Measurements from ENCODE around the gene TACC2.

Gene TACC2

GRCh38 chr10:122168101-122168500 lies 179.1 kb downstream of the TACC2 start:
- DNase-seq (ENCODE audit: low spot score): no peak

- no peak for DNase-seq (ENCODE audit: low spot score)
Measured at GRCh38 chr10:122168598-122169394, 179.8 kb downstream of the TACC2 start.

- DNase-seq (ENCODE audit: low spot score): no peak
Measured at GRCh38 chr10:122170802-122171201, 181.8 kb downstream of the TACC2 start.

GRCh38 chr10:122171302-122172075 lies 182.5 kb downstream of the TACC2 start:
- no peak for DNase-seq (ENCODE audit: low spot score)

GRCh38 chr10:122172361-122173008 lies 183.5 kb downstream of the TACC2 start:
- DNase-seq (ENCODE audit: low spot score): no peak

DNA sequence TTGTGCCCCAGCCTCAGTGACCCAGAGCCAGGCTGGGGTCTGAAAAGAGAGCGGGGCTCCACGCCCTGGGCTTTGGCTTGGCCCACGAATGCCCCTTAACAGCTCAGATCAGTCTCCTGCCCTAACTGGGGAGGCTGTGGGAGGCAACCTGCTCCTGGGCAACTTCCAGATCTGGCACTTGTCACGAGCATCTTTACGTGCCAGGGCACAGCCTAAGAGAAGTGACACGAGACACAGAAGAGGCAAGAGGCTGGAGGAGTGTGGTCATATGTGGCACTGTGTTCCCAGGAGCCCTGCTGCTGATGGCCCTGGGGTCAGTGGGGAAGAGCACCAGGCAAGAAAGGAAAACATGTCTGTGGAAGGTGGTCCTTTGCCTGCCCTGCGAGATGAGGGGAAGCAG lies 184.4 kb downstream of the TACC2 start:
- DNase-seq (ENCODE audit: low spot score): no peak

DNA sequence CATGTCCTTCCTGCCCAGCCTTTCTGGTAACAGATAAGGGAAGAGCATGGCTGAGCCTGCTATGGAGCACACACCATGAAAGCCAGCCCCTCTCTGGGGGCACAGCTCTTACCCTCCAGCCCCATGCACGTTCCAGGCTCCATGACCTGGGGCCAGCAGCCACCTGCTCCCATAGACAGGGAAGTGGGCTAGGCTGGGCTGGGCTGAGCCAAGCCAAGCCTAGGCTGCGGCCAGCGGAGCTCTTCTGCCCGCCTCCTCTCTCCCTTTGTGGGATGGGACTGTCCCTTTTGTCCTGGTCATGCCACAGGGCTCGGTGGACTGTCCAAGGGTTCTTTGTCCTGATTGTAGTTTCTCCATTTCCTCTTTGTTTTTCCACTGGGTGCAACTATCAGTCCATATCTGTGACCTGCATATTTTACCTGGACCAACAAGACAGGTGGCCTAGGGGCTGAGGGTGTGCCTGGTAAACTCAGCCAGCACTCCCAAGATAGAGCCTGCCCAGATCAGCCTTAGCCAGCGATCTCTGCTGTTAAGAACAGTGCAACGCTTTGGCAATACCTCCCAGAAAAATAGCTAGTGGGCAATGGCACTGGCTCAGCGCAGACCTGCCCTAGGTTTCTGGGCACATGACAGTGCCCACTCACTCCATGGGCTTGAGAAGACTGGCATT lies 184.9 kb downstream of the TACC2 start:
- no peak for DNase-seq (ENCODE audit: low spot score)

- no peak for DNase-seq (ENCODE audit: low spot score)
Measured at GRCh38 chr10:122176232-122177213, 187.6 kb downstream of the TACC2 start.

- DNase-seq (ENCODE audit: low spot score): no peak
Measured at GRCh38 chr10:122178655-122179054, 189.7 kb downstream of the TACC2 start.

GRCh38 chr10:122181041-122181732 lies 192.2 kb downstream of the TACC2 start:
- no peak for DNase-seq (ENCODE audit: low spot score)

- no peak for DNase-seq (ENCODE audit: low spot score)
Measured at GRCh38 chr10:122181876-122182275, 192.9 kb downstream of the TACC2 start.

DNA sequence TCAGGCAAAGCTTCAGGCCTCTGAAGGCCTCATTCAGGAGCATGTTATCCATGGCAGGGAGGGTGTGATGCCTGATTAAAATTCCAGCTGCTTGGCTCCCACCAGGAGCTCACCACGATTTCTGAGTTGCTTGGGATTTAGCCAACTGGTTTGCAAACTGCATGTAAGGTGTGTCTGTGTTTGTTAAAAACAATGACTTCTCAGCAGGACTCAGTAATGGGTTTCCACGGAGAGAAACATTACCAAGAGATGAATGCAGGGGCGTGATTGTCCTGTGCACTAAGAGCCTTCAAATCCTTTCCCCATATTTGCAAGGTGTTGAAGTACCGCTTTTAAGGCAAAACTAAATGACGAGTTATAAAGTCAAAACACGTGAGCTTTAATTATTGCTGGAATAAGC lies 193.3 kb downstream of the TACC2 start:
- DNase-seq (ENCODE audit: low spot score): no peak

DNA sequence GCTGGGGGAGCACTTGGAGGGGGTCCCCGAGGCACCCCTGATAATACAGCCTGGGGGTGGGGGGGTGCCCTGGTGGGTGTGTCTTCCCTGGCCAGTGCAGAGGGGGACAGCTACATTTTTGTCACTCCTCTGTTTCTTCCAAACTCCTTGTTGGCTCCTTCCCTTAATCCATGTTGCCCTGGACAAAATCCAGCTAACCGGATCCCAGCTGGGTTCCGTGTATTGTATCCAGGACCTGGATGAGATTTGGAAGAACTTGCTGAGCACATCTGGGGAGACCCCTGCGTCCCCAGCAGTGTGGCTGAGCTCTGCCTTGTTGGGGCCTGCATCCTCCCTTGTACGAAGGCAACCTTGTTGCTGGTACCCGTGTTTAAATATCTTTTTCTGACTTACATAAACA lies 195.3 kb downstream of the TACC2 start:
- no peak for DNase-seq (ENCODE audit: low spot score)

GRCh38 chr10:122185643-122186042 lies 196.7 kb downstream of the TACC2 start:
- DNase-seq (ENCODE audit: low spot score): no peak

- no peak for DNase-seq (ENCODE audit: low spot score)
Measured at GRCh38 chr10:122186816-122187810, 198.2 kb downstream of the TACC2 start.

GRCh38 chr10:122188706-122189105 lies 199.7 kb downstream of the TACC2 start:
- DNase-seq (ENCODE audit: low spot score): no peak

GRCh38 chr10:122189185-122189584 lies 200.2 kb downstream of the TACC2 start:
- no peak for DNase-seq (ENCODE audit: low spot score)

GRCh38 chr10:122190176-122190943 lies 201.4 kb downstream of the TACC2 start:
- no peak for DNase-seq (ENCODE audit: low spot score)

All from ecto neural progenitor cell (in vitro differentiated cells).